ENCODE measurements around the gene TRAPPC4.
"Not testable (repeated sequence)": the region's sequence is repeated elsewhere in the genome, so short reads cannot be mapped to it uniquely, and the experiment has no call there.

TRAPPC4 gene

GRCh38 chr11:119038884-119039283 is 20.3 kb downstream of the TRAPPC4 start:
- DNase-seq = no peak

- DNase-seq = not testable (repeated sequence)
Measured at GRCh38 chr11:119039471-119039870, 20.9 kb downstream of the TRAPPC4 start.

GRCh38 chr11:119041821-119042514 is 23.4 kb downstream of the TRAPPC4 start:
- no peak for DNase-seq

GRCh38 chr11:119042927-119043326 is 24.4 kb downstream of the TRAPPC4 start:
- no peak for DNase-seq

GRCh38 chr11:119044708-119045107 is 26.1 kb downstream of the TRAPPC4 start:
- DNase-seq = no peak

- no peak for DNase-seq
Measured at GRCh38 chr11:119046489-119046888, 27.9 kb downstream of the TRAPPC4 start.

GRCh38 chr11:119047205-119047604 is 28.6 kb downstream of the TRAPPC4 start:
- no peak for DNase-seq

- DNase-seq = no peak
Measured at GRCh38 chr11:119048644-119049043, 30.1 kb downstream of the TRAPPC4 start.

- no peak for DNase-seq
Measured at GRCh38 chr11:119049081-119049480, 30.5 kb downstream of the TRAPPC4 start.

GRCh38 chr11:119051440-119052162 is 33.0 kb downstream of the TRAPPC4 start:
- DNase-seq = no peak

GRCh38 chr11:119052163-119052814 is 33.7 kb downstream of the TRAPPC4 start:
- no peak for DNase-seq

GRCh38 chr11:119054418-119054817 is 35.9 kb downstream of the TRAPPC4 start:
- DNase-seq = no peak

- DNase-seq = peak; percentile 13
Measured at GRCh38 chr11:119055901-119056300, 37.3 kb downstream of the TRAPPC4 start.

GRCh38 chr11:119056421-119056999 is 37.9 kb downstream of the TRAPPC4 start:
- DNase-seq = no peak

- peak; percentile 98 for DNase-seq
Measured at GRCh38 chr11:119057000-119057769, 38.6 kb downstream of the TRAPPC4 start, which contains the start of gene HYOU1. Gene HYOU1 (minus strand): TSS chr11:119057205. CDS start chr11:119056160, 1,045 bp downstream.

GRCh38 chr11:119059128-119059527 is 40.6 kb downstream of the TRAPPC4 start:
- DNase-seq = not testable (repeated sequence)

GRCh38 chr11:119061256-119061655 is 42.7 kb downstream of the TRAPPC4 start:
- DNase-seq = no peak

GRCh38 chr11:119062779-119063178 is 44.2 kb downstream of the TRAPPC4 start:
- no peak for DNase-seq

GRCh38 chr11:119065369-119065768 is 46.8 kb downstream of the TRAPPC4 start:
- DNase-seq = no peak

- DNase-seq = peak; percentile 95
Measured at GRCh38 chr11:119067371-119068222, 49.0 kb downstream of the TRAPPC4 start, which contains the start of gene VPS11. Gene VPS11 (plus strand): TSS chr11:119067818. CDS start chr11:119067824, 6 bp downstream.

All from DMS79 treated with DMSO at 0.1 percent for 48 hours (cell line).